ENCODE results near the gene MYOD1. TPM values are rescaled to one million over a fixed set of nuclear protein-coding genes. Genes with fewer than 3 reads are reported as not detected.

The MYOD1 gene
- total RNA-seq, 2 experiments from 2014 or later: not detected

GRCh38 chr11:17771415-17771814, 52.0 kb downstream of the MYOD1 start:
- POLR2A ChIA-PET: no interaction called here
- TF ChIP-seq CTCF (conservative IDR thresholded peaks at IDR 0.05; ENCODE audit: low read length): no peak
- no peak for TF ChIP-seq EZH2phosphoT487 (IDR thresholded peaks at IDR 0.05; ENCODE audit: borderline replicate concordance, low read depth, low read length)
- no TSS peak for BruUV-seq (replicated peaks)

More at GRCh38 chr11:17771415-17771814, 52.0 kb downstream of the MYOD1 start:
- no peak for DNase-seq (ENCODE audit: low spot score)
- CTCF ChIA-PET (ENCODE audit: unreplicated experiment): no interaction called here
- Histone ChIP-seq H3K9me2 (ENCODE audit: insufficient read depth, low read length) (no peaks in the 10 kb centered on the region), H3K79me2 (ENCODE audit: insufficient read depth, low read depth, low read length) (no peaks in the 10 kb centered on the region), H2AFZ (ENCODE audit: low read length) (no peak overlapping the region), H3K4me1 (ENCODE audit: insufficient read depth, low read length, poor library complexity, severe bottlenecking) (no peaks in the 10 kb centered on the region), H3K9me3 (ENCODE audit: low read length) (no peaks in the 10 kb centered on the region), H3K36me3 (ENCODE audit: insufficient read depth, low read length) (no peaks in the 10 kb centered on the region), H4K20me1 (ENCODE audit: insufficient read depth, low read length) (no peaks in the 10 kb centered on the region), H3K4me2 (ENCODE audit: low read length) (no peak overlapping the region), H3K27ac (ENCODE audit: low read depth, low read length, poor library complexity, severe bottlenecking) (no peak overlapping the region), H3K4me3 (ENCODE audit: low read depth, low read length, poor library complexity, severe bottlenecking) (no peak overlapping the region)
- intact Hi-C loops (cut with micrococcal nuclease; ENCODE audit: unreplicated experiment): no loop called here

Other genes starting within 250 kb of the MYOD1 start
- gene ABCC8, start 242.7 kb upstream of the MYOD1 start, total RNA-seq (2014; rRNA removed; shearing (Covaris generic)): not detected in 2 replicates
- gene ABCC8, start 242.7 kb upstream of the MYOD1 start, total RNA-seq (2022): not detected in 2 replicates
- gene USH1C, start 175.2 kb upstream of the MYOD1 start, total RNA-seq (2014; rRNA removed; shearing (Covaris generic)): not detected in 2 replicates
- not detected in 2 replicates for gene USH1C, start 175.2 kb upstream of the MYOD1 start, total RNA-seq (2022)
- not detected in 2 replicates for gene OTOG, start 172.3 kb upstream of the MYOD1 start, total RNA-seq (2014; rRNA removed; shearing (Covaris generic))
- gene OTOG, start 172.3 kb upstream of the MYOD1 start, total RNA-seq (2022): not detected in 2 replicates
- gene KCNC1, start 15.2 kb downstream of the MYOD1 start, total RNA-seq (2014; rRNA removed; shearing (Covaris generic)): not detected in 2 replicates
- not detected in 2 replicates for gene KCNC1, start 15.2 kb downstream of the MYOD1 start, total RNA-seq (2022)